Measurements from ENCODE around the gene TIMM44.
"Not testable (repeated sequence)": the region's sequence is repeated elsewhere in the genome, so short reads cannot be mapped to it uniquely, and the experiment has no call there.

TIMM44 gene

DNA sequence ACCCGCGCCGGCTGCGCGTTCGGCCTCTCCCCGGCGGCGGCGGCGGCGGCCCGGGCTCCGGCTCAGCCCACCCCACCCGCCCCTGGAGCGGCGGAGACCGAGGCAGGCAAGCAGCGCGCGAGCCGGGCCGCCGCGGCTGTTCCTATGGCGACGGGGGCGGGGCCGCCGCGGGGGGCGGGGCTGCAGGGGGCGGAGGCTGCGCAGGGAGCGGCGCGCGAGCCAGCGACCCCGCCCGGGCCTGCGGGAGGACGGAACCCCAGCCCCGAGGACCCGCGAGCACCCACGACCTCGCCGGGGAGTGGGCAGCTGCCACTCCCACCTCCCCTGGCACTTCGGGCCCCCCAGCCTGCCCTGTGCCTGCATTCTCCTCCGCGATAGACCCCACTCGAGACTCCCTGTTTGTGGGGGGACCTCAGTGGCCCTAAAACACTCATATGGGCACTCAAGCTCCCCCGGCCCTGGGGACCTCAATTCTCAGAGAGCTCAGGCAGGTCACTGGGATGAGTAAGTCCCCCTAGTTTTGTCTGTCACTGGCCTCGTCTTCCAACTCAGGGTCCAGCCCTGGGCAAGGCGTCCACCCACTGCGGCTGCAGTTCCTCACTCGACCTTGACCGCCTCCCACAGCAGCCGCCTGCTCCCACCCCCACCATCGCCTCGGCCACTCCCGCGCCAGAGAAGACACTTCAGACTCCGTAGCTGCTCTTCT lies 17.3 kb downstream of the TIMM44 start, which contains the start of gene CTXN1:
Gene CTXN1 (minus strand): TSS at position 115 of the 706 bp plus-strand sequence. CDS start 597 bp downstream, outside the sequence.
- peak; percentile 71 to 83 for DNase-seq (ENCODE audit: low read depth in 1 of 2, low spot score in 1 of 2)

DNA sequence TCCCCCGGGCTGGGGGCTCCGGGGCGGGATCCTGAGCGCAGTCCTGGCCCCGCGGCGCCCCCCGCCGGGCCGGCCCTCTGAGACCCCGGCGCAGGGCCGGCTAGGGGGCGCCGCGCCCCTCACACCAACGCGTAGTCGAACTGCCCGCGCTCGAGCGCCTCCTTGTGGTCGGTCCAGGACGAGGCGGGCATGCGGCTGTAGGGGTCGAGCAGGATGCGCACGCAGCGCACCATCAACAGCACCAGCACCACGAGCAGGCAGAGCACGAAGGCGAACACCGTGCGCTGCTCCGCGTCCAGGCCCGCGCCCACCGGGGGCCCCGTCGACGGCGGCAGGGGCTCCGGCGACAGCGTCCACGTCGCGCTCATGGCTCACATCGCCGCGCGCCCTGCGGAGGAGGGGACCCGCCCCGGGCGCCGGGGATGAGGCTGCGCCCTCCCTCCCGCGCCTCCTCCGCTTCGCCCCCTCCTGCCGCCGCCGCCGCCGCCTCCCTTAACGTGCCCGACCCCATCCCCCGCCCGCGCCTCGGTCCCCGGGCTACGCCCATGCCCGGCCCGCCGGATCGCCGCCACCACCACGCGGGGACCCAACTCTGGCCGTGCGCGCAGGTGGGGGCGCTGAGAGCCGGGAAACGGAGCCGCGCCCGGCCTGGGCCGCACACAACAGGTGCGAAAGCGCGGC lies 18.2 kb downstream of the TIMM44 start:
- DNase-seq (ENCODE audit: low read depth in 1 of 2, low spot score in 1 of 2): peak; percentile 47 to 67

DNA sequence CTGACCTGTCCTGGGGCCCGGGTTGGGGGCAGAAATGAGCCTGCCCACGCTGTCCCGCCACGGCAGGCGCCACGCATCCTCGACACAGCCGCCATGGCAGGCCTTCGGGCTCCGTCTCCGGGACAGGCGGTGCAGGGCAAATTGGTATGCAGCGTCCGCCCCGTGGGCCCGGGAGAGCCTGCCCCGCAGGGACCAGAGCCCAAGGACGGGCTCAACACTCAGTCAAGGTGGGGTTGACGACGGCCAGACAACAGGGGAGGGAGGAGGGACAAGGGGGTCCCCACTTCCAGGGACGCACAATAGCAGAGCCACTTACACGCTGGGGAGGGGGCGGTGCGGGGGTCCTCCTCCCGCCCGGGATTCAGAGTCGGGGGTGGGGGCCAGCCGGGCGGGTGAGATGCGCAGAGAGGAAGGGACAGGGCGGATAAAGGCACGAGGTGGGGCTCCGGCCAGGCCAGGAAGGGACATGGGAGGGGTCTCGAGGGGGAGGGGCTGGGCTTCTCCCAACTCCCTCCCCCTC lies 18.8 kb downstream of the TIMM44 start:
- DNase-seq (ENCODE audit: low read depth in 1 of 2, low spot score in 1 of 2): no peak

DNA sequence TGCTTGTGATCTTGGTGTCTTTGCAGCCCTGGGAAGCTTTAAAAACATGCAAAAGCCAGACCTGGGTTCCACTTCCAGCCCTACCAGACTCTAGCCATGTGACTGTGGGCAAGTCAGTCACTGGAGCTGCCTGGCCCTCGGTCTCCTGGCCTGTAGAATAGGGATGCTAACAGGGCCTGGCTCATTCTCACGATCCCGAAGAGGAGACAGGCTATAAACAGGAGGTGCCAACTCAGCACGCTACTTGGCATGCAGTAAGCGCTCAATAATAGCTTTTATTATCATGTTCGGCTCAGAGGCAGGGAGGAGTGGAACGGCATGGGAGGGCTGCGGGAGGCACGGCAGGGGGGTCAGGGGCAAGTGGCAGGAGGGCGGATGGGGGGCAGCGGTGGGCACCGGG lies 19.2 kb downstream of the TIMM44 start:
- DNase-seq (ENCODE audit: low read depth in 1 of 2, low spot score in 1 of 2): no peak

DNA sequence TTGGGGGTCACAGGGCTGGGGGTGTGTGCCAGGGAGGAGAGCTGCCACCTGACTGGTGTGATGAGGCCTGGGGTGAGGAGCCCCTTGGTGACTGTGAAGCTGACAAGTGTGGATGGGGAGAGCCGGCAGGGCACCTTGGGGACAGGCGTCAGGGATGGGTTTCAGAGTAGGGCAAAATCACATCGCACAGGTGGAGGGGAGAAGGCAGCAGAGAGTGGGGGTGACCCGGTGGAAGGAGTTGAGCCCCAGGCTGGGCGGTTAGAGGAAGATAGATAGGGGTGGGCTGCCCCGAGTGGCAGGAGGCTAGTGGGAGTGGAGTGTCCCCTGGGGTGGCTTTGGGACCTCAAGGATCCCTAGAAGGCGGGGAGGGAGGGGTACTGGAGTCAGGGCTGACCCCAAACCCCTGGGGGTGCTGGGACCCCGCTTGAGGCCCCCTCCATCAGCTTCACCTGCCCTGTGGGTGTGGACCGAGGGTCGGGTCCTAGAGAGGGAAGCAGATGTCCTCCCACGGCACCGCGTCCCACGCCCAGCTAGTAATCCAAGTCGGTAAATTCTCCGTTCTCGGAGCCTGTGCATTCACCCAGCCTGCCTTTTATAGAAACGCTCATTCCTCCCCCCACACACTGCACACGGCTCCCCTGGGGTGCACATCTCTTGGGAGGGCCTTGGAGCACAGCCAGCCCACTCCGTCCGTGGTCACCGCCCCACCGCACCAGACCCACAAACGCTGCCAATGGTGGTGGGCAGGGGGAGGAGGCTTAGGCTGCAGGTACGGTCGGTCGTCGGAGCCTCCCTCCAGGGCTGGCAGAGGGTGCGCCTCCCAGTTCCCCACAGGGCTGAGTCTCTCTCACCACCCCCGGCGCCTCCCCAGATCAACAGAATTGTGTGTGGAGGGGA lies 19.9 kb downstream of the TIMM44 start:
- no peak for DNase-seq (ENCODE audit: low read depth in 1 of 2, low spot score in 1 of 2)

DNA sequence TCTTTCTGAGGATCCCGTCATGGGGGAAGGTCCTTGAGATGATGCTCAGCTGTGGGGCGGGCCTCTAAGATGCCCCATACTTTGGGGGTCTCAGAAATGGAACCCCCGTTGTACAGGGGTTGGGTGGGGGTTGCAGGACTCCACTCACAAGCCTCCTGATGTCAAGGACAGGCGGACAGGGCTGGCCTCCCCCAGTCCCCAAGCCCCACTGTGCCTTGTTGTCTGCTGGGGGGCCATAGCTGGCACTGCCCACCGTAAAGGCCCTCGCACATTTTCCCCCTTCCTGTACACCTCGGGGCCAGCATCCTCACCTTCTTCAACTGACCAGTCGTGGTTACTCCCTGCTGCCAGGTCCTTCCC lies 20.6 kb downstream of the TIMM44 start:
- no peak for DNase-seq (ENCODE audit: low read depth in 1 of 2, low spot score in 1 of 2)

DNA sequence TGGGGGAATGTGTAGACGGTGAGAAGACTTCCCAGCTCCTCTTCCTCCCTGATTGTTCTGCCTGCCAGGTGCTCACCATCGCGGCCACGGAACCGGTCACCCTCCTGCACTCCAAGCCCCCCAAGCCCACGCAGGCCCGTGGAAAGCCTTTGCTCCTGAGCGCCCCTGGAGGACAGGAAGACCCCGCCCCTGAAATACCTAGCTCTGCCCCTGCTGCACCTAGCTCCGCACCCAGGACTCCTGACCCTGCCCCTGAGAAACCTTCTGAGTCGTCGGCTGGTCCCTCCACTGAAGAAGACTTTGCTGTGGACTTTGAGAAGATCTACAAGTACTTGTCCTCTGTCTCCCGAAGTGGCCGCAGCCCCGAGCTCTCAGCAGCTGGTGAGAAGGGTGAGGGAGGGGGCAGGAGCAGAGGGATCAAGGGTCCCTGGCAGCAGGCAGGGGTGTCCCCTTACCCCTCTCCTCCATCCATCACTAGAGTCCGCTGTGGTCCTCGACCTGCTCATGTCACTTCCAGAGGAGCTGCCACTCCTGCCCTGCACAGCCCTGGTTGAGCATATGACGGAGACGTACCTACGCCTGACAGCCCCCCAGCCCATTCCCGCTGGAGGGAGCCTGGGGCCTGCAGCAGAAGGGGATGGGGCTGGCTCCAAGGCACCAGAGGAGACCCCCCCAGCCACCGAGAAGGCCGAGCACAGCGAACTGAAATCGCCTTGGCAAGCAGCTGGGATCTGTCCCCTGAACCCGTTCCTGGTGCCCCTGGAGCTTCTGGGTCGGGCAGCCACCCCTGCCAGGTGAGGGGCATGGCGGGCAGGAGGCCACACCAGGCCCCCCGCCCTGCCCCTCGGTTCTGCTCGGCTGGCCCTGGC lies 21.3 kb downstream of the TIMM44 start:
- no peak for DNase-seq (ENCODE audit: low read depth in 1 of 2, low spot score in 1 of 2)

DNA sequence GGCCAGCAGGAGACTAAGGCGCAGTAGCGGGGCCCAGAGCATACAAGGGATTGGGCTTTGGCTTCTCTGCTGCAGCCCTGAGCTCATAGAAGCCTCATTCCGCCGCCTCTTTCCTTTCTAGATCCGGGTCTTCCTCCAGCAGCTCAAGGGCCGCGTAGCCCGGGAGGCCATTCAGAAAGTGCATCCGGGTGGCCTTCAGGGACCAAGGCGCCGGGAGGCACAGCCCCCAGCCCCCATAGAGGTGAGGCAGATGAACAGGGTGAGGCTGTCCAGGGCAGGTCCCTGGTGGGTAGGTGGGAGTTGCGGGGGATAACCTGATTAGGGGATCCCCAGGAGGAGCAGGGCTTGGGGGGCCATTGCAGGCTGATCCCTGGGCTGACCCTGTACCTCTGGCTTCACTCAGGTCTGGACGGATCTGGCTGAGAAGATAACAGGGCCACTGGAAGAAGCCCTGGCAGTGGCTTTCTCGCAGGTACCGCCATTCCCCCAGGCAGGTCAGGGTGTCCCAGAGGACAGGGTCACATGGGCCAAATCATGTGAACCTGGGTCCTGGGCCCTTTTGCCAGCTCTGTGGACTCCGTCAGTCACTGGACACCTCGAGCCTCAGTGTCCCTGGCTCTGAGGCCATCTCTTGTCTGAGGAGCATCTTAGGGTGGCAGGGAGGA lies 22.0 kb downstream of the TIMM44 start:
- DNase-seq (ENCODE audit: low read depth in 1 of 2, low spot score in 1 of 2): no peak

DNA sequence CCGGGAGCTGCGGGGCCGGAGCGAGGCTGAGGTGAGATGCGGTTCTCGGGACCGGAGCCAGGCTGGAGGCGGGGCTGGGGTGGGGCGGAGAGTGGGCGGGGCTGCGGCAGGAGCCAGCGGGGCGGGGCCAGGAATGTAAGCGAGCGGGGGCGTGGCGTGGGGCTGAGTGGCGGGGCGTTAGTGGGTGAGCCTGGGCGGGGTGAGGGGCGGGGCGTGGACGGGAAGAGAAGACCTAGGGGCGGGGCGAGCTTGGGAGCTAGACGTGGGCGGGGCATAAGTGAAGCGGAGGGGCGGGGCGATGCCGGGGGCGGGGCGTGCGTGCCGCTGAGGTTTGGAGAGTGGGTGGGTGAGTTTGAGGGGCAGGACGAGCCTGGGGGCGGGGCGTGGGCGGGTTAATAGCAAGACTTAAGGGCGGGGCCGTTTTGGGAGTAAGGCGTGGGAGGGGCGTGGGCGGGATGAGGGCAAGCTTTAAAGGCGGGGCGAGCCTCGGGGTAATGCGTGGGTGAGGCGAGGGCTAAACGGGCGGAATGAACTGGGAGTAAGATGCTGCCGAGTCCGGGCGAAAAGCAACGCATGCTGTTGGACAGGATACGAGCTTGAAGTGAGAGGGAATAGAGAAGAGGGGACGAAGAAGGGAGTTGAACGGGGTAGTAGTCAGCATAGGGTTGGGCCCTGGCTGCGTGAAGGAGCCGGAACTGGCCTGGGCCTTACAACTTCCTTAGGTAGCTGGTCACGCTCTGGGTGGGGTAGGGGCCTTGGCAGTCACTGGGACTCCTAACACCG lies 22.8 kb downstream of the TIMM44 start:
- peak; percentile 99 for DNase-seq (ENCODE audit: low read depth in 1 of 2, low spot score in 1 of 2)

DNA sequence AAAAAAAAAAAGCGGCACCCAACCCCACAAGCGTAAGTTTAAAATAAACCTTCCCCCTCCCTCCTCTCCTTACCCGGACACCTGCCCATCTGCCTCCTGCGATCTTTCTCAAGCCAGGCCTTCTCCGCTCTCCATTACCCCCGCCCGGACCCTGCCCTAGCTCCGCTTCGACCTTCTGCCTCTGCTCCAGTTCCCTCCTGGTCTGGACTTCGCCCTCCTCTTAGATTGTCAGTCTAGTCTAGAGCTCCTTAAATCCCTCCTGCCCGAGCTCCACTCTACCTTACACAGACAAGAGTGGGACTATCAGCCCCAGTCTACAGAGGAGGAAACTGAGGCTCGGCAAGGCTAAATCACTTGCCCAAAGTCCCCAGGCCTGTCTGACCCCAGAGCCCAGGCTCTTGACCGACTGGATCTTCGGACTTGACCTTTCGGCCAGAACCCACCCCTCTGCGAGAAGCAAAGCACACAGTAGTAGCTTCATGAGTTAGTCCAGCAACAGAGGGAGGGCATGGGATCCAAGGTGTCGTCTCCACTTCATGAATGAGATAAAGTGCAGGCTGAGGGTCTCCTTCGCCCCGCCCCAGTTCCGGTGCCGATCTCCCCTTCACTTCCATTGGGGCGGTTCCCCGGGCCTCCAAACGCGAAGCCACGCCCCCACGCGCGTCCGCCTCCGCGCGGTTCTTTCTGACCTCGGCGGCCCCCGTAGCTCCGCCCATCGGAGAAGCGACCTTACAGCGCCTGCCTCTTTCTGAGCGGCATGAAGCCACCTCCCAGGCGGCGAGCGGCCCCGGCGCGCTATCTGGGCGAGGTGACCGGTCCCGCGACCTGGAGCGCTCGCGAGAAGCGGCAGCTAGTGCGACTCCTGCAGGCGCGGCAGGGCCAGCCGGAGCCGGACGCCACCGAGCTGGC lies 23.6 kb downstream of the TIMM44 start, which contains the start of gene SNAPC2:
Gene SNAPC2 (plus strand): TSS at position 729 of the 909 bp plus-strand sequence. CDS start 29 bp downstream, at position 758.
- peak; percentile 93 to 94 for DNase-seq (ENCODE audit: low read depth in 1 of 2, low spot score in 1 of 2)

DNA sequence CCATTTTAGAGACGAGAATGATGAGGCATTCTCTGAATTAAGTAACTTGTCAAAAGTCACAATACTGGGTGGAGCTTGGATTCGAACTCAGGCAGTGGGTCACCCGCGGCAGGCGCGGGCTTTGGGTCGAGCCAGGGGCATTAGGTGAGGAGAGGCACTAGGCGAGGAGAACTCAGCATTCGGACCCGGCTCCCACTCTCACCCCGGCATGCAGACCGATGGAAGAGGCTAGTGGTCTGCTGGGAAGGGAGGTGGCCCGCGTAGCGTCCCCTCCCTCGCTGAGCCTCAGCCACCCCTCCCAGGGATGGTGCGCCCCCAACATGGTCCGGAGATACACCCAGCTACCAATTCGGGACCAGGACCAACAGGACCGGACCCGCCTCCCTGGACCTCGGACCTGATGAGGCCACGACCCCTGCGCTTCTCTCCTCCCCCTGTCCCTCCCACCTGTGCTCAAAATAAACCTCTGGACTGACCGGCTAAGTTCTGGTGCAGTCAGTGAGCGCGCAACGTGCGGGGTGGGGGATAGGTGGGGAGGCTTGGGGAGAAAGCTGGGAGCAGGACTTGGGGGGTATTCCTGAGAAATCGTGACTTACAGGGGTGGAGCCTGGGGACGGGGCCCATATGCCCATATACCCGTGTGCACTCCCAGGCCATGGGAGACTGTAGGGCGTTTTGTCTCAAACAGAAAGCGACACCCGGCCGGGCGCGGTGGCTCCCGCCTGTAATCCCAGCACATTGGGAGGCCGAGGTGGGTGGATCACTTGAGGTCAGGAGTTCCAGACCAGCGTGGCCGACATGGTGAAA lies 24.6 kb downstream of the TIMM44 start:
- DNase-seq (ENCODE audit: low read depth in 1 of 2, low spot score in 1 of 2): no peak

DNA sequence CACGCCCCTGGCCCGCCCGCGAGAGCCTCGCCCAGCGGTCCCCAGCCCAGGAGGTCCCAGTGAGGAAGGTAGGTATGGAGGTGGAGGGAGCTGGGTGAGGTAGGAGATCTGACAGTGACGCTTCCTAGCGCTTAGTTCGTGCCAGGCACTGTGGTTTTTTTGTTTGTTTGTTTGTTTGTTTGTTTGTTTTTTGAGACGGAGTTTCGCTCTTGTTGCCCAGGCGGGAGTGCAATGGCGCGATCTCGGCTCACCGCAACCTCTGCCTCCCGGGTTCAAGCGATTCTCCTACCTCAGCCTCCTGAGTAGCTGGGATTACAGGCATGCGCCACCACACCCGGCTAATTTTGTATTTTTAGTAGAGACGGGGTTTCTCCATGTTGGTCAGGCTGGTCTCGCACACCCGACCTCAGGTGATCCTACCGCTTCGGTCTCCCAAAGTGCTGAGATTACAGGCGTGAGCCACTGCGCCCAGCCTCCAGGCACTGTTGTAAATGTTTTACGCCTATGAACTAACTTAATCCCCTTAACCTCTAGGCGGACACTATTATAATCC lies 25.3 kb downstream of the TIMM44 start:
- not testable (repeated sequence) for DNase-seq (ENCODE audit: low read depth in 1 of 2, low spot score in 1 of 2)

DNA sequence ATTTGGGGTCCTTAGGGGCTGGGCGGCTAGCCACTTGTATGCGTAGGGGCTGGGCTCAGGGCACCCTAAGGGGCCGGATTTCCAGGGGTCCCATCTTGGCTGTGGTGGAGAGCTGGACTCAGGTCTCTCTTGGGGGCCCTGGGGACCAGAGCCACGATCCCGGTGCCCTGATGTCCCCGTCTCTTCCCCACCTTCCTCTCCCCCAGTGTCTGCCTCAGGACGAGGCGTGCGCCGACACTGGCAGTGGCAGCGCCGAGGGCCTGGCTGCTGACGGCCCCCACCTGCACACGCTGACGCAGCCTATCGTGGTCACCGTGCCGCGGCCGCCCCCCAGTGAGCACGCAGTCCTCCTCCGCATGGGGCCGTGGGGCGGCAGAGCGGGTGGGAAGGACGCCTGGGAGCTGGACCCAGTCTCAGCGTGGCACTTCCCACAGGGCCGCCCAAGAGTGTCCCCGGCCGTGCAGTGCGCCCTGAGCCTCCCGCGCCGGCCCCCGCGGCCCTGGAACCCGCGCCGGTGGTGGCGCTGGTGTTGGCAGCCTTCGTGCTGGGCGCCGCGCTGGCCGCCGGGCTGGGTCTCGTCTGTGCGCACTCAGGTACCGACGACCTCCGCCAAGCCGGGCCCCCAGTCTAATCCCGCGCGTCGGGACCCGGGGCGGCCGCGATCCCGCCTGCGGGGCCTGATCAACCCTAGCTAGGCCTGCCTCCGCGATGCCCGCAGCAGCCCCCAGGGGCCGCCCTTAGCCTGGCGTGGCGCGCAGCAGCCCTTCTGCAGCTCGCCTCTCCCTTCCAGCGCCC lies 26.0 kb downstream of the TIMM44 start:
- DNase-seq (ENCODE audit: low read depth in 1 of 2, low spot score in 1 of 2): peak in 1 of 2 donors; percentile 52

DNA sequence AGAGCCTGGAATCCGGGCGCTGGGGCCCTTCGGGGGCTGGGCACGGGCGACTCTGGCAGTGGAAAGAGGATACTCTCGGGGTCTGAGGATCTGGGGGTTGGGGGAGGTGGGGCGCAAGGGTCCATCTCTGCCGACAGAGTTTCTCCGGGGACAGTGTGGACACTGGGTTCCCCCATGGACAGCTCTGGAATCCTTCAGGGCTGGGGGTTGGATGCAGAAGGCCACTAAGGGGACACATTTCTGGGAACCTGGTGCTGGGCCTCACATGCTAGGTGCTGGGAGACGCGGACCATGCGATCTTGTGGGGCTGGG lies 26.6 kb downstream of the TIMM44 start:
- DNase-seq (ENCODE audit: low read depth in 1 of 2, low spot score in 1 of 2): no peak

DNA sequence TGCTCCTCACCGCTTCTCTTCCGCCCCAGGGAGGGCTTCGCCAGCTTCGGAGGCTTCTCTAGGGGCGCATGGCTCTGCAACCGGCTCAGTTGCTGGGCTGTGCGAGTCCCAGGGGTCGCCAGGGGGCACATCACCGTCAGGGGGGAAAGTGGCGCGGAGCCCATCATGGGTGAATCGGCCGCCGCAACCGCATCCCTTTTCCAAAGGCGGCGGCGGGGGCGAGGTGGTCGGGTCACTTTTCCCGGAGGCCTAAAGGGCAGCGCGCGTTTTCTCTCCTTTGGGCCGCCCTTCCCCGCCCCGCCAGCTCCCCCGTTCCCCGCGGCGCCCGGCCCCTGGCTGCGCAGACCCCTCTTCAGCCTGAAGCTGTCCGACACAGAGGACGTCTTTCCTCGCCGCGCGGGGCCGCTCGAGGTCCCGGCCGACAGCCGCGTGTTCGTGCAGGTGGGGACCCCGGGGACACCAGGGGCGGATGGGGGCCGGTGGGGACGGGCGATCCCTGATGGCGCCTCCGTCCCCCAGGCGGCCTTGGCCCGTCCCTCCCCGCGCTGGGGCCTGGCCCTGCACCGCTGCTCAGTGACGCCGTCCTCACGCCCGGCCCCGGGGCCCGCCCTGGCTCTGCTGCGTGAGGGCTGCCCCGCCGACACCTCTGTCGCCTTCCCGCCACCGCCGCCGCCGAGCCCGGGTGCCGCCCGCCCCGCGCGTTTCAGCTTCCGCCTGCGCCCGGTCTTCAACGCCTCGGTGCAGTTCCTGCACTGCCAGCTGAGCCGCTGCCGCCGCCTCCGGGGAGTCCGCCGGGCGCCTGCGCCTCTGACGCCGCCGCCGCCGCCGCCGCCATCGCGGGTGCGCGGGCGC lies 27.1 kb downstream of the TIMM44 start:
- DNase-seq (ENCODE audit: low read depth in 1 of 2, low spot score in 1 of 2): no peak
